Measurements from ENCODE around the gene UBE2J2.

GRCh38 chr1:1268284-1268682 is 5.4 kb downstream of the UBE2J2 start:
- TF ChIP-seq CTCF (IDR thresholded peaks at IDR 0.05; ENCODE audit: extremely low read depth in 1 of 2, insufficient read depth in 1 of 2, low read depth in 1 of 2, low read length in 2 of 2): no peak
- TF ChIP-seq FOS (IDR thresholded peaks at IDR 0.05; ENCODE audit: borderline replicate concordance, insufficient read depth, low read length): no peak
- TF ChIP-seq POLR2A (IDR thresholded peaks at IDR 0.05; ENCODE audit: low read depth, low read length): no peak
- TF ChIP-seq POLR2AphosphoS5 (IDR thresholded peaks at IDR 0.05; ENCODE audit: insufficient read depth, low read depth, low read length): no peak
- no peak for TF ChIP-seq GATA2 (IDR thresholded peaks at IDR 0.05; ENCODE audit: insufficient read depth, insufficient read length, low read depth, low read length)
